SK-N-SH (cell line): Measurements from ENCODE around the gene TOP3A.

Source experiments
- ELF1 ChIP-seq: IDR thresholded peaks from 2 replicates; pipeline ENCODE4 v1.4.0; 2012
- EZH2phosphoT487 ChIP-seq: fragments of 200-600 bp; sonication (generic); IDR thresholded peaks from 2 replicates; pipeline ENCODE4 v1.6.1; 2017; ENCODE audit warnings: low read depth, mixed run types, mild to moderate bottlenecking, antibody characterized with exemption, moderate library complexity, borderline replicate concordance
- GABPA ChIP-seq: IDR thresholded peaks from 2 replicates; pipeline ENCODE4 v1.4.0; 2012; ENCODE audit warnings: low read depth, mild to moderate bottlenecking
- MEF2A ChIP-seq: IDR thresholded peaks from 2 replicates; pipeline ENCODE4 v1.4.0; 2012; ENCODE audit warnings: low read depth, borderline replicate concordance
- NFIC ChIP-seq: IDR thresholded peaks from 2 replicates; pipeline ENCODE4 v1.4.0; 2012; ENCODE audit warnings: borderline replicate concordance
- POLR2AphosphoS5 ChIP-seq: IDR thresholded peaks from 2 replicates; pipeline ENCODE4 v1.6.1; 2012; ENCODE audit warnings: low read depth, low read length
- RCOR1 ChIP-seq: fragments of 150-350 bp; IDR thresholded peaks from 2 replicates; pipeline ENCODE4 v1.6.1; 2017; ENCODE audit warnings: antibody characterized with exemption, low read length
- RXRA ChIP-seq: IDR thresholded peaks from 2 replicates; pipeline ENCODE4 v1.4.0; 2012; ENCODE audit warnings: low read depth, mild to moderate bottlenecking, borderline replicate concordance
- TAF1 ChIP-seq: IDR thresholded peaks from 2 replicates; pipeline ENCODE4 v1.6.1; 2012; ENCODE audit warnings: low read depth, mild to moderate bottlenecking, low read length, moderate library complexity, borderline replicate concordance
- TCF12 ChIP-seq: IDR thresholded peaks from 2 replicates; pipeline ENCODE4 v1.4.0; 2012
- TF ChIP-seq, protein P1 (sequence below): fragments of 200-600 bp; sonication (generic); IDR thresholded peaks from 2 replicates; pipeline ENCODE4 v1.6.1; 2017; ENCODE audit warnings: antibody characterized with exemption, mild to moderate bottlenecking, moderate library complexity
- TF ChIP-seq, protein P2 (sequence below): IDR thresholded peaks from 2 replicates; pipeline ENCODE4 v1.4.0; 2012; ENCODE audit warnings: low read depth, borderline replicate concordance

DNA sequence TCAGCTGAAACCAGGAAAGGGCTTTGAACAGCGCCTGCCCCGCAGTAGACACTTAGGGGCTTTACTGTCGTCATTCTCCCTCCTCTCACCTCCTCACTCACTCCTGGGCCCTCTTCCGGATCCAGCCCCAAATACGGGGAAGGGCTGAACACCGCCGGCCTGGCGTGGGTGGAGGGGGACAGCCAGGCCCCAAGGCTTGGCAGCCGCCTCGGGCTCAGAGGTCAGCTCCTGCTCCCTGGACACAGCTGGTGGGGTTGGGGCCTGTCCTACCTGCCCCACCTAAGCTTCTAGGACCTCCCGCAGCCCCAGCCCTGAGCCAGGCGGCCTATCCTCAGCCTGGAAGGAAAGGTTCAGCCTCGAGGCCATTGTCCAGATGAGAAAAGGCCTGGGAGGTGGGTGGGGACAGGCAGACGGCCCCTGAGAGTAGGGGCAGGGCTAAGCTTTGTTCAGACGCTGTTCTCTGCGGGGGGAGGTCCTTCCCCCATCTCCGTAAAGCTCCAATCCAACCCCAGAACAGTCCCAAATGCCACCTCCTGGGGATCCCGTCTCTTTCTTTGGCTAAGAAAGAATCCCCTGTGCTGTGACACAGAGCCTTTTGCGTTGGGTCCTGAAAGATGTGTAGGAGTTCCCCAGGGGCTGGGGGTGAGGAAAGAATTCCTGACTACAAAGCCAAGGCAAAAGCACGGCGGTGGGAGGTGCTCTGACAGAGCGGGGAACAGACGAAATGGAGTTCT is 90.2 kb downstream of the TOP3A start:
- TF ChIP-seq ELF1 (no peak), POLR2AphosphoS5 (no peak), TAF1 (no peak), NFIC (no peak), RCOR1 (no peak), GABPA (no peak), MEF2A (no peak), EZH2phosphoT487 (no peak), RXRA (no peak), TCF12 (no peak)
- TF ChIP-seq, protein P1, sequence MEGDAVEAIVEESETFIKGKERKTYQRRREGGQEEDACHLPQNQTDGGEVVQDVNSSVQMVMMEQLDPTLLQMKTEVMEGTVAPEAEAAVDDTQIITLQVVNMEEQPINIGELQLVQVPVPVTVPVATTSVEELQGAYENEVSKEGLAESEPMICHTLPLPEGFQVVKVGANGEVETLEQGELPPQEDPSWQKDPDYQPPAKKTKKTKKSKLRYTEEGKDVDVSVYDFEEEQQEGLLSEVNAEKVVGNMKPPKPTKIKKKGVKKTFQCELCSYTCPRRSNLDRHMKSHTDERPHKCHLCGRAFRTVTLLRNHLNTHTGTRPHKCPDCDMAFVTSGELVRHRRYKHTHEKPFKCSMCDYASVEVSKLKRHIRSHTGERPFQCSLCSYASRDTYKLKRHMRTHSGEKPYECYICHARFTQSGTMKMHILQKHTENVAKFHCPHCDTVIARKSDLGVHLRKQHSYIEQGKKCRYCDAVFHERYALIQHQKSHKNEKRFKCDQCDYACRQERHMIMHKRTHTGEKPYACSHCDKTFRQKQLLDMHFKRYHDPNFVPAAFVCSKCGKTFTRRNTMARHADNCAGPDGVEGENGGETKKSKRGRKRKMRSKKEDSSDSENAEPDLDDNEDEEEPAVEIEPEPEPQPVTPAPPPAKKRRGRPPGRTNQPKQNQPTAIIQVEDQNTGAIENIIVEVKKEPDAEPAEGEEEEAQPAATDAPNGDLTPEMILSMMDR, result no peak
- TF ChIP-seq, protein P2, sequence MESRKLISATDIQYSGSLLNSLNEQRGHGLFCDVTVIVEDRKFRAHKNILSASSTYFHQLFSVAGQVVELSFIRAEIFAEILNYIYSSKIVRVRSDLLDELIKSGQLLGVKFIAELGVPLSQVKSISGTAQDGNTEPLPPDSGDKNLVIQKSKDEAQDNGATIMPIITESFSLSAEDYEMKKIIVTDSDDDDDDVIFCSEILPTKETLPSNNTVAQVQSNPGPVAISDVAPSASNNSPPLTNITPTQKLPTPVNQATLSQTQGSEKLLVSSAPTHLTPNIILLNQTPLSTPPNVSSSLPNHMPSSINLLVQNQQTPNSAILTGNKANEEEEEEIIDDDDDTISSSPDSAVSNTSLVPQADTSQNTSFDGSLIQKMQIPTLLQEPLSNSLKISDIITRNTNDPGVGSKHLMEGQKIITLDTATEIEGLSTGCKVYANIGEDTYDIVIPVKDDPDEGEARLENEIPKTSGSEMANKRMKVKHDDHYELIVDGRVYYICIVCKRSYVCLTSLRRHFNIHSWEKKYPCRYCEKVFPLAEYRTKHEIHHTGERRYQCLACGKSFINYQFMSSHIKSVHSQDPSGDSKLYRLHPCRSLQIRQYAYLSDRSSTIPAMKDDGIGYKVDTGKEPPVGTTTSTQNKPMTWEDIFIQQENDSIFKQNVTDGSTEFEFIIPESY, result no peak
